NCI-H128 (cell line): Measurements from ENCODE around the gene NEURL2.
"Not testable (repeated sequence)": the region's sequence is repeated elsewhere in the genome, so short reads cannot be mapped to it uniquely, and the experiment has no call there.

Source experiments
- DNase-seq: peaks from one replicate; lab custom pipeline; 2025; ENCODE audit not compliant: unreplicated experiment; lab: John Stamatoyannopoulos, UW

NEURL2 gene, protein sequence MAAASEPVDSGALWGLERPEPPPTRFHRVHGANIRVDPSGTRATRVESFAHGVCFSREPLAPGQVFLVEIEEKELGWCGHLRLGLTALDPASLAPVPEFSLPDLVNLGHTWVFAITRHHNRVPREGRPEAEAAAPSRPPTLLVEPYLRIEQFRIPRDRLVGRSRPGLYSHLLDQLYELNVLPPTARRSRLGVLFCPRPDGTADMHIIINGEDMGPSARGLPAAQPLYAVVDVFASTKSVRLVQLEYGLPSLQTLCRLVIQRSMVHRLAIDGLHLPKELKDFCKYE

DNA sequence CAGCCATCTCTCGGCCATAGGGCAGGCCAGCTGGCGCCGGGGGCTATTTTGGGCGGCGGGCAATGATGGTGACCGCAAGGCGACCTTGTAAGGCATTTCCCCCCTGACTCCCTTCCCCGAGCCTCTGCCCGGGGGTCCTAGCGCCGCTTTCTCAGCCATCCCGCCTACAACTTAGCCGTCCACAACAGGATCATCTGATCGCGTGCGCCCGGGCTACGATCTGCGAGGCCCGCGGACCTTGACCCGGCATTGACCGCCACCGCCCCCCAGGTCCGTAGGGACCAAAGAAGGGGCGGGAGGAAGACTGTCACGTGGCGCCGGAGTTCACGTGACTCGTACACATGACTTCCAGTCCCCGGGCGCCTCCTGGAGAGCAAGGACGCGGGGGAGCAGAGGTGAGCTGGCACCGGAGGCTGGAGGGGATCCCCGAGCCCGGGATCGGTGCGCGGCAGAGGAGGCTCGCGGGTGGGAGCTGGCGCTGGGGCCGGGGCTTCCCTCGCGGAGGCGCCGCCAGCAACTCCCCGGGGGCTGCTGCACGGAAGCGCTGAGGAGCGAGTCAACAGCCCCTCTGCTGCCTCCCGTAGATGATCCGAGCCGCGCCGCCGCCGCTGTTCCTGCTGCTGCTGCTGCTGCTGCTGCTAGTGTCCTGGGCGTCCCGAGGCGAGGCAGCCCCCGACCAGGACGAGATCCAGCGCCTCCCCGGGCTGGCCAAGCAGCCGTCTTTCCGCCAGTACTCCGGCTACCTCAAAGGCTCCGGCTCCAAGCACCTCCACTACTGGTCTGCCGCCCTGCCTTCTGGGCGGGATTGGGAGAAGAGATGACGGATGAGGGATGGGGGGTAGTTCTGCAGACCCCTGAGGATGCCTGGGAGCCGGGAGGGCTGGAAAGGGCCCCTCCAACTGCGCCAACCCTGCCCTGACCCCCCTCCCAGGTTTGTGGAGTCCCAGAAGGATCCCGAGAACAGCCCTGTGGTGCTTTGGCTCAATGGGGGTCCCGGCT, at the start of gene NEURL2, which contains the start of gene CTSA:
Gene NEURL2 (minus strand): TSS at position 224 of the 999 bp plus-strand sequence. CDS start 217 bp downstream, at position 7.
Gene CTSA (plus strand): TSS at position 351 of the 999 bp plus-strand sequence. CDS start 234 bp downstream, at position 585.
- DNase-seq: peak; percentile 55

DNA sequence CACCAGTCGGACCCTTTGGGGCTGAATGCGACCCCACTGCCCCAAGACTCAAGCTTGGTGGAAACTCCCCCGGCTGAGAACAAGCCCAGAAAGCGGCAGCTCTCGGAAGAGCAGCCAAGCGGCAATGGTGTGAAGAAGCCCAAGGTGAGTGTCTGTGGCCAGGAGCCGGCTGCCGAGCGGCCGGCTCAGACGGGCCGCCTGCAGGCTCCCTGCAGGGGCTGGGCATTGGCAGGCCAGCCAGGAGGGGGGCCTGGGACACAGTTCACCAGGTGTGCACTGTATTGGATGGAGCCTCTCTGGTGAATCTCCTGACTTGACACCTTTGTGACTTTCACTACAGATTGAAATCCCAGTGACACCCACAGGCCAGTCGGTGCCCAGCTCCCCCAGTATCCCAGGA, 49.5 kb upstream of the NEURL2 start:
- DNase-seq: no peak

DNA sequence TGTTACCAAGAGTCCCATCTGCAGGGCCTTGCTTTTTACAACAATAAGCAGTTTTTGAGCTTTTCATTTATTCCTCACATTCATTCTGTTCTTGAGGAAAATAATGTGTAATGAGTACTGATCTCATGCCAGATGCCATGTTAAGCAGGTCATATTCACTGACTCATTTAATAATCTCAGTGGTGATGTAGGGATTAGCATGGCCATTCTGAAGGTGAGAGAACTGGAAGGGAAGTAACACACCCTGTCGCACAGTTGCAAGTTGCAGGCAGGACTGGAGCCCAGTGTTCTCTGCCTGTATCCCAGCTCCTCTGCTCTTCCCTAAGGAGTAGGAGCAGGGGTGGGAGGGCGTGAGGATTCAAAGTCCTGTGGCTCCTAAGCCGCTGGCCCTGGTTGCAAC, 49.0 kb upstream of the NEURL2 start:
- no peak for DNase-seq

DNA sequence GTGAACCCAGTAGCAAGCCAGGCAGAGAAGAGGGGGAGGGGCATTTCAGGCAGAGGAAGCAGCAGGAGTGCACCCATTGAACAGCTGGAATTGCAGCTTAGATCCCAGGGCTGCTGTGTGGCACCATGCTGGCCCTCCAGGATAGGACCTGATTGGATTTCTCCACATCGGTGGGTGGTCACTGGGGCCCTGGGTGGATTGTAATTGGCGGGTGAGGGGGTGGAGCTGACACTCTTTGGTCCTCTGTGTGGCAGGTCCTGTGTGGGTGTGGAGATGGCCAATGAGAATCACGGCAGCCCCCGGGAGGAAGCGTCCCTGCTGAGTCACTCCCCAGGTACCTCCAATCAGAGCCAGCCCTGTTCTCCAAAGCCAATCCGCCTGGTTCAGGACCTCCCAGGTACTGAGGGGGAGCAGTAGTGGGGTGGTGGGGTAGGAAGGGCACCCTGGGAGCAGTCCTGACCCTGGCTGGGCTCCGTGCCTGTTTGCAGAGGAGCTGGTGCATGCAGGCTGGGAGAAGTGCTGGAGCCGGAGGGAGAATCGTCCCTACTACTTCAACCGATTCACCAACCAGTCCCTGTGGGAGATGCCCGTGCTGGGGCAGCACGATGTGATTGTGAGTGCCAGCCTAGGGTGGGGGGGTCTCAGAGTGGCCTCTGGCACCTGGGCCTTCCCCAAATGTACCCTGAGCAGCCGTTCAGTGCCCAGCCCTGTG, 47.9 kb upstream of the NEURL2 start:
- no peak for DNase-seq

DNA sequence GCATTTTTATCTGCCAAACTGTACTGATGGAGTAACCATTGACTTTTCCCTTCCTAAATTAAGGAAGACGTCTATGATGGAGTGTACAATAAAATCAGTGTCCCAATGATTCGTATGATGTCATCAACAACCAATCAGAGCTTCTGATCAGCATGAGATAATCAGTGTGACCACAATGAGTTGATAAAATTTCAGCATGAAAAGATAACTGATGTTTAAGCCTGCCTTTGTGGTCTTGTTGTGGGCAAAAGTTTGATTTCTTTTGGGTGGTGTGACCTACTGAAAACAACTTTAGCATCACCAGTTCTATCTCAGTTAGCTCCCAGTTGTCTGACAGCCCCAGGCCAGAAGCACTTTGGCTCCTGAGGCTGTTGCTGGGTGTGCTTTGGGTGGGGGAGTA, 46.8 kb upstream of the NEURL2 start:
- no peak for DNase-seq

DNA sequence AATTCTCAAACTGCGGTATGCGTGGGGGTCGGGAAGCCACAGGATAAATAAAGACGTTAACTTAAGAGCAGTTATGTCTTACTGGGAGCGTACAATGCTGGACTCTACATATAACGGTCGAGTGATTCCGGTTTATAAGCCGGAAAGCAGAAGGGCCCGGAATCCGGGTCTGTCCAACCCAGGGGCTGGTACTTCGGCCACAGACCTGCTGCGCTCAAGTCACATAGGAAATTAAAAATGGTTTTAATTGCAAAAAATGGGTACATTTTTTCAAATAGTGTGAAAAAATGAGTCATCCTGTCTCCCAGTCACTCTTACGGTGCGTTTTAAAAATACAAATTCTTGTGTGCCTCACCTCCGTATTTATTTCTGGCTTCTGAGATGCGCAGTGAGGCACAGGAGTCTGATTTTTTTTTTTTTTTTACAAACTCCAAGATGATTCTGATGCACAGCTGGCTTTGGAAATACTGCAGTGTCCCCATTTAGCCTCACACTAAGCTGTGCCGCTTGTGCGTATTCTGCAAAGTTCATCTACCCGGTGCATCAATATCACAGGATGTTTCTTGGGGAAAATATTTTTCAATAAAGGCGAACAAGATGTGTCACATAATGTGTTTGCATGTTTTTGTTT, 44.5 kb upstream of the NEURL2 start:
- no peak for DNase-seq

DNA sequence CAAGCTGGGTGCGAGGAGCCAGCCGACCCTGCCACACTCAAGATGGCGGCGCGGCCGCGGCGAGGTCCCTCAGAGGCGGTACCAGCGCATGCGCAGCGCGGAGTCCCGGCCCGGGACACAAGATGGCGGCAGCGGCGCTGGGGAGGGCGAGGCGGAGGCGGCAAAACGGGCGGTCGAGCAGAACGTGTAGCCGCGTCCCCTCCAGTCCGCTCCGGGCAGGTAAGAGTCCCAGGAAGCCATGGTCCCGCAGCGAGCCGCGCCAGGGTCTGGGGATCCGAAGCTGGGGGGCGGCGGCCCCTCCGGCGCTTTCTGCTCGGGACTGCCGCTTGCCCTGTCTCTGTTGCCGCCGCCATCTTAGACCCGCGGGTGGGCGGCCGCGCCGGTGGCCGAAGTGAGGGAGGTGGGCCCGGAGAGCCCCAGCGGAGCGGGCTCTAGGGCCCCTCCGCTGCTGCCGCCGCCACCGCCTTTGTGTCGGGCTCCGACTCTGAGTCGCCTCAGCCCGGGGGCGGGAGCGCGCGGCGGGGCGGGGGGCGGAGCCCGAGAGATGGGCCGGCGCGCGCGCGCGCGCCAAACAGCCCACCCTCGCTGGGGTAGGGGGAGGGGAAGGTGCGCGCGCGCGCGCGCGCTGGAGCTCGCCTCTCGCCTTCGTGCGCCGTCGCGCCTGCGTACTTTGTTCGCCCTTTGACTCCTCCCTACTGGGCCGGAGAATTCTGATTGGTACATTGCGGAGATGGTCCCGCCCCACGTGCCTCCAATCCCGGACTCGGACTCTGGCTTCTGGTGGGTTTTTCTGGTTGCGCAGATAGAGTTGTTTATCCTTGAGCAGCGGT, 43.8 kb upstream of the NEURL2 start, which contains the start of gene PCIF1:
Gene PCIF1 (plus strand): TSS at position 98 of the 830 bp plus-strand sequence. CDS start 4,317 bp downstream, outside the sequence.
- DNase-seq: peak; percentile 96

DNA sequence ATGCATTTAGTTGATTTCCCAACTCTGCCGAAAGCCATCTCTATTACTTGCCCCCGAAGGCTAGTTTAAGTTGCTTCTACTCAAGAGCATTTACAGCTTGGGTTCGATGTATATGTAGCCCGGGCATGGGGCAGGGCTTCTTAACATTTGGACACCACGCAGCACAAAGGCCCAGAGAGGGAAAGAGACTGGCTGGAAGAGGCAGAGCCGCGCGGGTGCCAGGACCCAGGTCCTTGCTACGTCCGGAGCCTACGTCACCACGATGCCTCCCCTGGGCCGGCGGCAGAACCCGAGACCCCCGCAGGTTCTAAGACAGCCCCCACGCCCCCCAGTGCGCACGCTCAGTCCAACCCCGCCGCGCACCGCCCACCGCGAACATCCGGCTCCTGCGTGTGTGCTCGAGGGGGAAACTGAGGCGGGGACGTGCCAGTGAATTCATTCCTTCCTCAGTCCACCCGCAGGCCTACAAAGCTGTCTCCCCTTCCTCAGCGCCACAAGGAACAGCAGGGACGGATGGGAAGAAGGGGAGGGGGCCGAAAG, 43.1 kb upstream of the NEURL2 start:
- peak; percentile 53 for DNase-seq

DNA sequence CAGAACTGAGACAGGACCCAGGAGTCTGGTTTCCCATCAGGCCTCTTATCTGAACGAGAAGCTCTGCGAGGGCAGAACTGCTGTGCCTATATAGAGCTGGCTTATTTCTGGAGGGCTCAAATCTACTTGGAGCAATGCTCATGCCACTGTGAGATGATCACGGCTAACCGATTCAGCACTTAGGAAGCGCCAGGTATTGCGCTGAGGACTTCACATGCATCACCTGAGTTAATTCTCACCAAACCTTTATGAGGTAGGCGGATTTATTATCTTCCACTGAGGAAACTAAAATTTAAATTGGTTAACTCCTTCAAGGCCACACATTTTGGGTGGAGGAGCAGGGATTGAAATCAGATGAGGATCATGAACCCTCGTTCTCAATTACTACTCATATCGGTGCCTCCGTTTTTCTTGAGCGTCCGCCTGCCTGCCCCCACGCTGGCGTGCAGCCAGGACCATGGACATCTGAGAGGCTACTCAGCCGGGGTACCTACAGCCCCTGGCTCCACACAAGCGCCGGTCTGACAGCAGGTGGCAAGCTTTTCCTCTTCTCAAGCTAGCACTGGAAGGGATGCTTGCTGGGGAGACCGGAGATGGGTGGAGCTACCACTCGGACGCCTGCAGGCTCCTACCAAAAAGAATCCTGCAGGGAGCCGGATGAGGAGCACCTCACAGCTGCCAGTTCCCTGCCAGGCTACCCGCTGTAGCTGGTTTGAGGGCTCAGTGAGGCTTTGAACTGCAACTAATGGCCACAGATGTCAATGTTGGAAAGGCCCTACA, 42.4 kb upstream of the NEURL2 start:
- peak; percentile 86 for DNase-seq

DNA sequence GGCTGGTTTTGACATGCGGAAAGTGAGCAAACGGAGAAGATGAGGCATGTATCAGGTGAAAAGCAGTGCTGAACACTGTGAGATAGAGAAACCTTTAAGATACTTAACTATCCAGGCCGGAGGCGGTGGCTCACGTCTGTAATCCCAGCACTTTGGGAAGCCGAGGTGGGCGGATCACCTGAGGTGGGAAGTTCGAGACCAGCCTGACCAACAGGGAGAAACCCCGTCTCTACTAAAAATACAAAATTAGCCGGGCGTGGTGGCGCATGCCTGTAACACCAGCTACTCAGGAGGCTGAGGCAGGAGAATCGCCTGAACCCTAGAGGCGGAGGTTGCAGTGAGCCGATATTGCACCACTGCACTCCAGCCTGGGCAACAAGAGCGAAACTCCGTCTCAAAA, 40.7 kb upstream of the NEURL2 start:
- DNase-seq: not testable (repeated sequence)

DNA sequence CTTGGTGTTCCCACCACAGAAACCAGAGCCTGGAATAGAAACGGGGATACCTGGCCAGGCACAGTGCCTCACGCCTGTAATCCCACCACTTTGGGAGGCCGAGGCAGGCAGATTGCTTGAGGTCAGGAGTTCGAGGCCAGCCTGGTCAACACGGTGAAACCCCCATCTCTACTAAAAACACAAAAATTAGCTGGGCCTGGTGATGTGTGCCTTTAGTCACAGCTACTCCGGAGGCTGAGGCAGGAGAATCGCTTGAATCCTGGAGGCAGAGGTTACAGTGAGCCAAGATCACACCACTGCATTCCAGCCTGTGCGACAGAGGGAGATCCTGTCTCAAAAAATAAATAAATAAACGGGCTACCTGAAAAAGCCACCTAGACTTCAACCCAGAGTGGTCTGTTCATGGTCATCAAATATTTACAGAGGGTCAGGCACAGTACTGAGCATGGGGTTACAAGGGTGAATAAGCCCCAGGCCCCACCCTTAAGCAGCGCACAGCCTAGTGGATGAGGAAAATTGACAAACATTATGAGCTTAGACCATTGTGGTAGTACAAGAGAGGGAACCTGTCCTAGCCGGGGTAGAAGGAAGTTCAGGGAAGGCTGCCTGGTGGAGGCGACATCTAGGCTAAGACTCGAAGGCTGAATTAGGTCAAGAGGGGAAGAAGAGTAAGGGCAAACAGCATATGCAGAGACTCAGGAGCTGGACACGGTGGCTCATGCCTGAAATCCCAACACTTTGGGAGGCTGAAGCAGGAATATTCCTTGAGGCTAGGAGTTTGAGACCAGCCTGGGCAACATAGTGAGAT, 36.3 kb upstream of the NEURL2 start:
- no peak for DNase-seq

DNA sequence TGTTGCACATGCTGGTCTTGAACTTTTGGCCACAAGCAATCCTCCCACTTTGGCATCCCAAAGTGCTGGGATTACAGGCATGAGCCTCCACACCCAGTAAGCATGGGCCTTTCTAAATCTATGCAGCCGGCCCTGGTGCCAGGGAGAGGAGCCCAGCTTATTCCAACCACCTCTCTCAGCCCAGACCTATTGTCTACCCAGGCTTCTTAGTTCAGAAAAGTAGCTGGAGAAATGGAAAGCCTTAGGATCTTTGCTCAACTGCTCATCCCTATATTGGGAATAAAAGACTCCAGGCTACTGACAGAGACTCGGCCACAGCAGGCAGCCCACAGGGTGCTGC, 35.7 kb upstream of the NEURL2 start:
- DNase-seq: no peak

DNA sequence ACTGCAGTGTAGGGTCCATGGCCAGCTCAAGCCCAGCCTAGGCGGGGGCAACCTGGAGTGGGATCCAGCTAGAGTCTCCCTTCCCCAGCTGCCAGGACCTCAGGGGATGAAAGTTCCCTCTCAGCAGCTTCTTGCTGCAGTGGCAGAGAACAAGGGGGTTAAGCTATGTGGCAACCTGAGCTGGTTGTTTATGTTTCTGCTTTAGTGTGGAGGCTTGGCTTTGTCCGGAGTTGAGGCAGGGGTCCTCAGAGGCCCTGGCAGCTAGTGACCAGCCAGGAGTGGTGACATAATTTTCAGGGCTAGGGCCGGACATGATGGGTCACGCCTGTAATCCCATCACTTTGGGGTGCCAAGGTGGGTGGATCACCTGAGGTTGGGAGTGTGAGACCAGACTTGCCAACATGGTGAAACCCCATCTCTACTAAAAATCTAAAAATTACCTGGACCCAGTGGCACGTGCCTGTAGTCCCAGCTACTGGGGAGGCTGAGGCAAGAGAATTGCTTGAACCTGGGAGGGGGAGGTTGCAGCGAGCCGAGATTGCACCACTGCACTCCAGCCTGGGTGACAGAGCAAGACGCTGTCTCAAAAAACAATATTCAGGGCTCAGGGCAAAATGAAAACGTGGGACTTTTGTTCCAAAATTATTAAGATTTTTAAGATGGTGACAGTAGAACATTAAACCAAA, 35.0 kb upstream of the NEURL2 start:
- DNase-seq: no peak

DNA sequence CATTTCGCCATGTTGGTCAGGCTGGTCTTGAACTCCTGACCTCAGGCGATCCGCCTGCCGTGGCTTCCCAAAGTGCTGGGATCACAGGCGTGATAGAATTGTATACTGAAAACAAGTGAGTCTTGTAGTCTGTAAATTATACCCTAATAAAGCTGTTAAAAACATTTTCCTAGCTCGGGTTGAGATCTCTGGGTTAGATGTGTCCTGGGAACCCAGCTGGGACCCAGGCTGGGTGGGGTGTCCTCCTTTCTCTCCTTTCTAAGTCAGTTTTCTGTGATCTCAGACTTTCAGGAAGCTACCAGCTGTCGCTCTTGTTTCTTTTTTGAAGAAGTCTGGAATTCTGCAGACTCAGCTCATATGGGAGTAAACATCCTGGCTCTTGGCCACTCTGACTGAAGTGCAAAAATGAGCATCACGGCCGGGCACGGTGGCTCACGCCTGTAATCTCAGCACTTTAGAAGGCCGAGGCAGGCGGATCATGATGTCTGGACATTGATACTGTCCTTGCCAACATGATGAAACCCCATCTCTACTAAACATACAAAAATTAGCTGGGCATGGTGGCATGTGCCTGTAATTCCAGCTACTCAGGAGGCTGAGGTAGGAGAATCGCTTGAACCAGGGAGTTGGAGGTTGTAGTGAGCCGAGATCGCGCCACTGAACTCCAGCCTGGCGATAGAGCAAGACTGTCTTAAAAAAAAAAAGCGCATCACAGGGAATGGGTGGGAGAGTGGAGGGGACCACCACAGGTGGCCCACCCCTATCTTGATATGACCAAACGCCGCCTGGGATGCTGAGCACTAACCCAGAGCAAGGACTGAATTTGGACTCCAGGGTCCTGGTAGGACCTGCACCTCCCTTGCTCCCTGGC, 33.6 kb upstream of the NEURL2 start:
- no peak for DNase-seq

DNA sequence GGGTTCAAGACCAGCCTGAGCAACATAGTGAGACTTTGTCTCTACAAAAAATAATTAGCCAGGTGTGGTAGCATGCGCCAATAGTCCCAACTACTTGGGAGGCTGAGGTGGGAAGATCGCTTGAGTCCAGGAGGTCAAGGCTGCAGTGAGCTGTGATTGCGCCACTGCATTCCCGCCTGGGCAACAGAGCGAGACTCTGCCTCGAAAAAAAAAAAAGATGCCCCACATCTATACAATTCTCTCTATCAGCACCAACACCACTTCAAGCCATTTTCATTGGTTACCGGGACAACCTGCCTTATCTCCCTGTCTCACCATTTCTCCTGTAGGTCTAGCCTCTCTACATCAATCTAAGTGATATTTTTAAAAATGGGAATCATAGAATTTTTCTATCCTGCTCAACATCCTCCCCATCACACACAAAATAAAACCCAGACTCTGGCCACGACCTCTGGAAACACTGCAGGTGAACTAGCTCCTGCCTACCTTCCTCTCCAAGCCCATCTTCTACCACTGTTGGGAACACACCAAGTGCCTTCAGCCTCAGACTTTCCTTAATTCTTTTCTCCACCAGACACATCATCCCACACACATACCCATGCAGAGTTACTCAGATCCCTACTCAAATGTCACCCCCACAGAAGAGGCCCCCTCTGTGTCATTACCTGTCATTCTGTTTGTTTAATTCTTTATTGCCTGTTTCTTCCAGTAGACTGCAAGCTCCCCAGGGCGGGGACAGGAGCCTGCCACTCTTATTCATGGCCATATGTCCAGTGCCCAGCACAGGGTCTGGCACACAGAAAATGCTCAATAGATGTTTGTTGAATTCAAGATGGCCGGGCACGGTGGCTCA, 30.6 kb upstream of the NEURL2 start:
- DNase-seq: no peak
